ENCODE measurements around the gene KLF8. TPM values are rescaled to one million over a fixed set of nuclear protein-coding genes. Genes with fewer than 3 reads are reported as not detected.

KLF8 gene
- polyA plus RNA-seq, 4 donors = 5.0 to 9.4 (median 6.3) TPM

DNA sequence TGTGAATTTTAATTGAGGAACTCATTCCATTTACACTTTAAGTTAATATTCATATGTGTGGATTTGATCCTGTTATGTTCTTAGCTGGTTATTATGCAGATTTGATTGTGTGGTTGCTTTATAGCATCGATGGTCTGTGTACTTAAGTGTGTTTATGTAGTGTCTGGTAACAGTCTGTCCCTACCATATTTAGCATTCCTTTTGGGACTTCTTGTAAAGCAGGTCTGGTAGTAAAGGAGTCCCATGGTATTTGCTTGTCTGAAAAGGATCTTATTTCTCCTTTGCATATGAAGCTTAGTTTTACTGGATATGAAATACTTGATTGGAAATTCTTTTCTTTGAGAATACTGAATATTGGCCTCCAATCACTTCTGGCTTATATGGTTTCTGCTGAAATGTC is 76.6 kb downstream of the KLF8 start:
- DNase-seq (ENCODE audit: low read depth in 4 of 4, low spot score in 3 of 4) = no peak

DNA sequence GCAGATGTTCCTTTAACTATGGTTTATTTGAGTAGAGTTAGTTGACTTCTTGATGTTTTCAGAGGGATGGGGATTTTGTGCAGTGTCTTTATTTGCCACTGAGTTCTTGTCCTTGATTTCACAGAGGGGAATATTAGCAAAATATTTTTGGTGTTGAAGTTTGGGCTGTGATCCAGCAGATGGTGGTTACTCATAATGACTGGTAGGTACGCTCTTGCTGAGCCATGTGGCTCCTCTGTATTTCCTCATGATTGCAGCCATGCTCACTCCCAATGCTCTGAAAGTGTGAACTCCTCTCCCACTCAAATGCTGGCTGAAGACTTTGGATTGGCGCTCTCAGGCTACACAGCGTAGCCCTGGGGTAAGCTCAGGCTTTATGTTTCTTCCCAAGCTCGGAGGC is 77.7 kb downstream of the KLF8 start:
- DNase-seq (ENCODE audit: low read depth in 4 of 4, low spot score in 3 of 4) = no peak

DNA sequence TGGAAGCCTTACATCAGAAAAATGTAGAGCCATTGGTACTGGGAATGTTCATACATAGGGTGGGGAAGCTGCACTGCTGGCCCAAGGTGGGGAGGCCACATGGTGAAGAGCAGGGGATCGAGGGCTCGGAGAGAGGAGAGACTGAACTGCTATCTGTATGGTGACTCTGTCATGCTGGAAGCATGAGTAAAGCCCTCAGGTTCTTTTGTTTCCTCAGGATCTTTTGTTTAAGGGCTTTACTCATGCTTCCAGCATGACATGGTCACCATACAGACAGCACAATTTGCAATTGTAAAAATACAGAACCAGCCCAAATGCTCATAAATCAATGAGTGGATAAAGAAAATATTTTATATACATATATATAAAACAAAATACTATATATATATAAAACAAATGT is 78.4 kb downstream of the KLF8 start:
- DNase-seq (ENCODE audit: low read depth in 4 of 4, low spot score in 3 of 4) = no peak

DNA sequence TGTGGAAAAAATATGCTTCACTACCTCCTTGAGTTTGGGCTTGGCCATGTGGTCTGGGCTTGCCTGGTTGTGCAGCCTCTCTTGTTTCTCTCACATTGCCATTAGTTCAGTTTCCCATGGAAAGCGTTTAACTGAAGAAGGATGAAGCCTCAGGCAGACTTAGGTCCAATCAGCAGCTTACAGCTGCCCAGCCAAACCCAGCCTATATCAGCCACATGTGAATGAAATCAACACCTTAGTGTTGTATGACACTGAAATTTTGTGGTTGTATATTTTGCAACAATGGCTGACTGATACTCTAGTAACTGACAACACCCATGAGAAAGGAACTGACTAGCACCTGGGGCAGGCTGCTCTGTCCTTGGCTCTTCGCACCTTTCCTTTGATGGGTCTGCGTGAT is 81.2 kb downstream of the KLF8 start:
- DNase-seq (ENCODE audit: low read depth in 4 of 4, low spot score in 3 of 4) = no peak

DNA sequence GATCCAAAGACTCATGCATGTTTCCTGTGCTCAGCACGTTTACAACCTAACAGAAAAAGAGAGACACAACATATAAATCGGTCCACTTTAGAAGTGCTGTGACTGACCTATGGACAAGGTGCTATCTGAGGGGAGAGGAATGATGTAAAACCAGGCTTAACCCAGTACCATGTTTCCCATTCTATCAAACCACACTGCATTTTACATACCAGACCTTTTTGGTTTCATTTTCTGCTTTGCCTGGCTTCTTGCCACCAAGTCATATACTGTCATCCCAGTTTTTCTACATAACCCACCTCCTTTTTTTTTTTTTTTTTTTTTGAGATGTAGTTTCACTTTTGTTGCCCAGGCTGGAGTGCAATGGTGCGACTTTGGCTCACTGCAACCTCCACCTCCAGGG is 82.2 kb downstream of the KLF8 start:
- no peak for DNase-seq (ENCODE audit: low read depth in 4 of 4, low spot score in 3 of 4)

DNA sequence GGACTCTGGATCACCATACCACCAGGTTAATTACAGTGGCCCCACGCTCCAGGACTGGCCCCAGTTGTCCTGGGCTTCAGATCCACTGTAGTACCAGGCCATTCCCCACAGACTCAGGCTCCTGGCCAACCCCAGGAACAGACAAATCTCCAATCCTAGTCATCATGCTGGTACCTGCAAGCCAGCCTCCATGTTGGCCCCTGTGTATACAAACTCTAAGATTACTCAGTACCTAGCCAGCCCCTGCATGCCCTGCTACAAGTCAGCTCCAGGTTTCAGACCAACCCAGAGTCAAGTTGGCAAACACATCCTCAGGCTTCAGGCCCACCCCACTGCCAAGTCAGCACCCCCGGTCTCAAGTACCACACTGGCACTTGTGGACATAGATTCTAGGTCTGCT is 85.9 kb downstream of the KLF8 start:
- no peak for DNase-seq (ENCODE audit: low read depth in 4 of 4, low spot score in 3 of 4)

DNA sequence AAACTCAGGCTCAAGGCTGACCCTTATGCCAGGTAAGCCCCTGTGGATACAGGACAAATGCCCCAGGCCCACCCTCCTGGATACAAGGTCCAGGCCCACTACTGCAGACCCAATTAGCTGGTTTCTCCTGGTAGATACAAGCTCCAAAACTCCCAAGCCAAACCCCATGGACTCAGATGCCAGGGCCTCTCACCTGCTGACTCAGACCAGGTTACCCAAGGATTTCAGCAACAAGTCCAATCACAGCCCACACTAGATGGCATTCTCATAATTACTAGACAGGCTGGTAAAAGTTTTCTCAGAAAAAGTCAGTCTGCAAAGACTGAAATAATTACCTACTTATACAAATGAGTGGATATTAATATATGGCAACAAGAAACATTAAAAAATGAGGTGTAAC is 87.0 kb downstream of the KLF8 start:
- DNase-seq (ENCODE audit: low read depth in 4 of 4, low spot score in 3 of 4) = no peak

Data from left renal pelvis (tissue), 4 donors.